ENCODE results near the gene DISC1.

The DISC1 gene

GRCh38 chr1:231663211-231663792 lies 36.7 kb downstream of the DISC1 start:
- peak; percentile 41 for DNase-seq (ENCODE audit: low read depth)
- TF ChIP-seq CTCF (IDR thresholded peaks at IDR 0.05; ENCODE audit: low read length, missing control alignments), result no peak
- H3K4me3 ChIP-seq (replicated peaks; ENCODE audit: low read depth, low read length), result no peak overlapping the region

- no peak for TF ChIP-seq CTCF (IDR thresholded peaks at IDR 0.05; ENCODE audit: low read length, missing control alignments)
- no peak overlapping the region for H3K4me3 ChIP-seq (replicated peaks; ENCODE audit: low read depth, low read length)
- DNase-seq (ENCODE audit: low read depth), result no peak
Measured at GRCh38 chr1:231665101-231665500, 38.5 kb downstream of the DISC1 start.

GRCh38 chr1:231665726-231666125 lies 39.1 kb downstream of the DISC1 start:
- TF ChIP-seq CTCF (IDR thresholded peaks at IDR 0.05; ENCODE audit: low read length, missing control alignments), result no peak
- no peak overlapping the region for H3K4me3 ChIP-seq (replicated peaks; ENCODE audit: low read depth, low read length)
- no peak for DNase-seq (ENCODE audit: low read depth)

- H3K4me3 ChIP-seq (replicated peaks; ENCODE audit: low read depth, low read length), result no peak overlapping the region
- no peak for TF ChIP-seq CTCF (IDR thresholded peaks at IDR 0.05; ENCODE audit: low read length, missing control alignments)
- DNase-seq (ENCODE audit: low read depth), result no peak
Measured at GRCh38 chr1:231666220-231666936, 39.8 kb downstream of the DISC1 start.

- no peak for DNase-seq (ENCODE audit: low read depth)
- no peak for TF ChIP-seq CTCF (IDR thresholded peaks at IDR 0.05; ENCODE audit: low read length, missing control alignments)
- H3K4me3 ChIP-seq (replicated peaks; ENCODE audit: low read depth, low read length), result no peak overlapping the region
Measured at GRCh38 chr1:231666937-231667608, 40.5 kb downstream of the DISC1 start.

GRCh38 chr1:231667896-231668506 lies 41.4 kb downstream of the DISC1 start:
- no peak for DNase-seq (ENCODE audit: low read depth)
- no peak for TF ChIP-seq CTCF (IDR thresholded peaks at IDR 0.05; ENCODE audit: low read length, missing control alignments)
- no peak overlapping the region for H3K4me3 ChIP-seq (replicated peaks; ENCODE audit: low read depth, low read length)
